SK-N-SH treated with all-trans-retinoic acid at 6 μM for 48 hours (cell line): Measurements from ENCODE around the gene SHE.

Experiments
- ATAC-seq: fragments of 200-7000 bp; cut with Tn5 transposase; 3 replicates; pipeline ENCODE4 v1.9.1; 2020; ENCODE audit warnings: mild to moderate bottlenecking, moderate library complexity
- BACH2 ChIP-seq: fragments of 250-450 bp; sonication (Bioruptor Pico); IDR thresholded peaks from 2 replicates; pipeline ENCODE4 v1.9.0; 2021; ENCODE audit warnings: mild to moderate bottlenecking, borderline replicate concordance
- CREB5 ChIP-seq: fragments of 250-450 bp; sonication (Bioruptor Pico); IDR thresholded peaks from 2 replicates; pipeline ENCODE4 v1.5.1; 2020; ENCODE audit warnings: low read depth, mild to moderate bottlenecking, moderate library complexity
- CSDC2 ChIP-seq: fragments of 250-450 bp; sonication (Bioruptor Pico); IDR thresholded peaks from 2 replicates; pipeline ENCODE4 v1.5.0; 2020; ENCODE audit warnings: mild to moderate bottlenecking, moderate library complexity
- CSRNP3 ChIP-seq: fragments of 250-450 bp; sonication (Bioruptor Pico); IDR thresholded peaks from 2 replicates; pipeline ENCODE4 v1.5.1; 2021; ENCODE audit warnings: mild to moderate bottlenecking, moderate library complexity
- ESRRG ChIP-seq: fragments of 250-450 bp; sonication (Bioruptor Pico); IDR thresholded peaks from 2 replicates; pipeline ENCODE4 v1.6.1; 2021; ENCODE audit warnings: mild to moderate bottlenecking
- GLIS3 ChIP-seq: fragments of 250-450 bp; sonication (Bioruptor Pico); IDR thresholded peaks from 2 replicates; pipeline ENCODE4 v1.5.0; 2020; ENCODE audit warnings: mild to moderate bottlenecking, moderate library complexity
- ISL1 ChIP-seq: fragments of 250-450 bp; sonication (Bioruptor Pico); IDR thresholded peaks from 2 replicates; pipeline ENCODE4 v2.1.2; 2022; ENCODE audit warnings: mild to moderate bottlenecking, moderate library complexity
- PATZ1 ChIP-seq: fragments of 250-450 bp; sonication (Bioruptor Pico); IDR thresholded peaks from 2 replicates; pipeline ENCODE4 v1.8.0; 2020; ENCODE audit warnings: mild to moderate bottlenecking, moderate library complexity, borderline replicate concordance
- POU6F1 ChIP-seq: fragments of 250-450 bp; sonication (Bioruptor Pico); IDR thresholded peaks from 2 replicates; pipeline ENCODE4 v1.8.0; 2021; ENCODE audit warnings: low read depth, mild to moderate bottlenecking, moderate library complexity, borderline replicate concordance
- PPARA ChIP-seq: fragments of 250-450 bp; sonication (Bioruptor Pico); IDR thresholded peaks from 2 replicates; pipeline ENCODE4 v1.5.0; 2020; ENCODE audit warnings: mild to moderate bottlenecking, borderline replicate concordance
- RARB ChIP-seq: fragments of 250-450 bp; sonication (Bioruptor Pico); IDR thresholded peaks from 2 replicates; pipeline ENCODE4 v1.8.0; 2021; ENCODE audit warnings: mild to moderate bottlenecking, moderate library complexity
- SNAI2 ChIP-seq: fragments of 250-450 bp; sonication (Bioruptor Pico); IDR thresholded peaks from 2 replicates; pipeline ENCODE4 v1.5.0; 2020; ENCODE audit warnings: mild to moderate bottlenecking, moderate library complexity
- TCF4 ChIP-seq: fragments of 250-450 bp; sonication (Bioruptor Pico); IDR thresholded peaks from 2 replicates; pipeline ENCODE4 v1.8.0; 2021; ENCODE audit warnings: mild to moderate bottlenecking, moderate library complexity, borderline replicate concordance
- TOX ChIP-seq: fragments of 250-450 bp; sonication (Bioruptor Pico); IDR thresholded peaks from 2 replicates; pipeline ENCODE4 v1.8.0; 2021; ENCODE audit warnings: mild to moderate bottlenecking, moderate library complexity, borderline replicate concordance
- TSHZ2 ChIP-seq: fragments of 250-450 bp; sonication (Bioruptor Pico); IDR thresholded peaks from 2 replicates; pipeline ENCODE4 v1.5.0; 2020; ENCODE audit warnings: mild to moderate bottlenecking, moderate library complexity
- ZC3H10 ChIP-seq: fragments of 250-450 bp; sonication (Bioruptor Pico); IDR thresholded peaks from 2 replicates; pipeline ENCODE4 v1.5.1; 2021; ENCODE audit warnings: mild to moderate bottlenecking, moderate library complexity
- ZFP3 ChIP-seq: fragments of 250-450 bp; sonication (Bioruptor Pico); IDR thresholded peaks from 2 replicates; pipeline ENCODE4 v1.5.0; 2020; ENCODE audit warnings: mild to moderate bottlenecking, moderate library complexity
- ZFP30 ChIP-seq: fragments of 450-650 bp; formaldehyde crosslinking; IDR thresholded peaks from 2 replicates; pipeline ENCODE4 v1.5.0; 2022; ENCODE audit warnings: mild to moderate bottlenecking, moderate library complexity
- ZNF565 ChIP-seq: fragments of 450-650 bp; formaldehyde crosslinking; conservative IDR thresholded peaks from 2 replicates; pipeline ENCODE4 v1.5.0; 2020; ENCODE audit warnings: low read depth, mild to moderate bottlenecking, moderate library complexity
- ZNF70 ChIP-seq: fragments of 450-650 bp; formaldehyde crosslinking; IDR thresholded peaks from 2 replicates; pipeline ENCODE4 v1.5.0; 2020; ENCODE audit warnings: mild to moderate bottlenecking, moderate library complexity
- ZNF8 ChIP-seq: fragments of 450-650 bp; formaldehyde crosslinking; IDR thresholded peaks from 2 replicates; pipeline ENCODE4 v1.5.0; 2020; ENCODE audit warnings: mild to moderate bottlenecking, moderate library complexity

The SHE gene

GRCh38 chr1:154524881-154525280 lies 22.7 kb upstream of the SHE start:
- TF ChIP-seq GLIS3 (CRISPR knock-in tag) (no peak), RARB (no peak), ISL1 (no peak)
- no peak for ATAC-seq

GRCh38 chr1:154521695-154522094 lies 19.5 kb upstream of the SHE start:
- ATAC-seq = no peak
- TF ChIP-seq TCF4 (CRISPR knock-in tag) = no peak
- no peak for TF ChIP-seq PPARA (CRISPR knock-in tag)
- TF ChIP-seq TOX = no peak
- no peak for TF ChIP-seq ZC3H10 (CRISPR knock-in tag)
- TF ChIP-seq POU6F1 (CRISPR knock-in tag) = no peak
- no peak for TF ChIP-seq ESRRG (CRISPR knock-in tag)
- TF ChIP-seq CSDC2 (CRISPR knock-in tag) = no peak
- no peak for TF ChIP-seq ZNF70
- no peak for TF ChIP-seq SNAI2
- no peak for TF ChIP-seq ZNF565 (CRISPR knock-in tag)
- TF ChIP-seq ZNF8 (CRISPR knock-in tag) = no peak
- no peak for TF ChIP-seq ZFP3
- no peak for TF ChIP-seq CSRNP3 (CRISPR knock-in tag)
- TF ChIP-seq ISL1 = no peak
- TF ChIP-seq ZFP30 (CRISPR knock-in tag) = no peak

GRCh38 chr1:154520333-154520732 lies 18.1 kb upstream of the SHE start:
- no peak for TF ChIP-seq CREB5 (CRISPR knock-in tag)
- TF ChIP-seq TOX = no peak
- TF ChIP-seq PATZ1 (CRISPR knock-in tag) = no peak
- TF ChIP-seq PPARA (CRISPR knock-in tag) = no peak
- TF ChIP-seq POU6F1 (CRISPR knock-in tag) = no peak
- no peak for TF ChIP-seq CSDC2 (CRISPR knock-in tag)
- TF ChIP-seq SNAI2 = no peak
- TF ChIP-seq TSHZ2 (CRISPR knock-in tag) = no peak
- no peak for TF ChIP-seq ZC3H10 (CRISPR knock-in tag)
- TF ChIP-seq ZNF70 = no peak
- no peak for TF ChIP-seq ZFP30 (CRISPR knock-in tag)
- no peak for TF ChIP-seq RARB
- TF ChIP-seq CSRNP3 (CRISPR knock-in tag) = no peak
- no peak for TF ChIP-seq BACH2 (CRISPR knock-in tag)
- TF ChIP-seq GLIS3 (CRISPR knock-in tag) = no peak
- ATAC-seq = no peak
